Left lung (tissue), 10 donors: ENCODE data around the gene PRKN. TPM values are rescaled to one million over a fixed set of nuclear protein-coding genes. Genes with fewer than 3 reads are reported as not detected.

Experiments used
- ATAC-seq: fragments of 200-7000 bp; cut with Tn5 transposase; one replicate; pipeline ENCODE4 v1.9.1; 2020; ENCODE audit warnings: moderate library complexity
- DNase-seq, 4 donors: peaks; one replicate each; pipeline ENCODE4 v3.0.0-alpha.2; 2013 to 2020
- H3K27ac ChIP-seq, 2 donors: fragments of 200-600 bp; sonication (generic) in 1 of 2; one replicate each; pipeline versions ENCODE4 v1.5.0 to v1.8.0; 2020 to 2021
- H3K27me3 ChIP-seq, 2 donors: fragments of 200-600 bp; sonication (generic) in 1 of 2; one replicate each; pipeline versions ENCODE4 v1.5.0 to v1.8.0; 2020 to 2021
- H3K36me3 ChIP-seq, 2 donors: fragments of 200-600 bp; sonication (generic) in 1 of 2; one replicate each; pipeline versions ENCODE4 v1.5.0 to v1.8.0; 2020 to 2021
- H3K4me1 ChIP-seq, 2 donors: fragments of 200-600 bp; one replicate each; pipeline ENCODE4 v1.8.0; 2021
- H3K4me3 ChIP-seq, 2 donors: fragments of 200-600 bp; sonication (generic) in 1 of 2; one replicate each; pipeline versions ENCODE4 v1.5.0 to v1.8.0; 2020 to 2021; ENCODE audit warnings: mild to moderate bottlenecking in 1 of 2
- H3K9me3 ChIP-seq, 2 donors: fragments of 200-600 bp; sonication (generic) in 1 of 2; one replicate each; pipeline versions ENCODE4 v1.5.0 to v1.8.0; 2020 to 2021
- CTCF ChIP-seq, 2 donors: fragments of 200-600 bp; sonication (generic) in 1 of 2; IDR thresholded peaks; one replicate each; pipeline versions ENCODE4 v1.5.0 to v1.8.0; 2021; ENCODE audit warnings: antibody characterized with exemption in 2 of 2
- intact Hi-C, 2 donors: fragments of 100-400 bp; cut with DNase I; formaldehyde crosslinking; loops; one replicate each; pipeline versions ENCODE4 v1.11.2 to v1.14.2; 2022
- polyA plus RNA-seq, 6 donors: library from polyadenylated mRNA; unstranded; fragments of 120-200 nt; gene quantifications; one replicate each; pipeline ENCODE4 v1.2.1, GENCODE V29; 2013; ENCODE audit not compliant: insufficient read length in 6 of 6
- total RNA-seq, 2 donors: library from RNA; stranded (reverse); fragmentation: NEBNext Ultra II Directional; extraction: Animal tissue kit (Norgen Biotek cat#: 25700); gene quantifications; one replicate each; pipeline ENCODE4 v1.2.1, GENCODE V29; 2021
- donor health status: DM: no; HTN: yes; CAD: no.
- donor health status: DM: no; HTN: no; CAD: no.

PRKN gene
- total and polyA plus RNA-seq, 8 donors: 1.9 to 4.3 (median 2.5) TPM

- no peak for TF ChIP-seq CTCF (IDR thresholded peaks at IDR 0.05)
- H3K4me3 ChIP-seq: no peak overlapping the region
- no peaks in the 10 kb centered on the region for H3K27me3 ChIP-seq
- H3K36me3 ChIP-seq: no peaks in the 10 kb centered on the region
- intact Hi-C loops: no loop called here
- DNase-seq (no peak), ATAC-seq (no peak)
- no peaks in the 10 kb centered on the region for H3K4me1 ChIP-seq
- H3K27ac ChIP-seq: no peak overlapping the region
- H3K9me3 ChIP-seq: peaks cover 0 to 3% of the 10 kb centered on the region in 2 donors
Observed at GRCh38 chr6:162770955-162771354, 43.4 kb upstream of the PRKN start.

GRCh38 chr6:162770136-162770535, 42.6 kb upstream of the PRKN start:
- TF ChIP-seq CTCF (IDR thresholded peaks at IDR 0.05): no peak
- Histone ChIP-seq H3K4me3 (no peak overlapping the region), H3K27me3 (no peaks in the 10 kb centered on the region), H3K9me3 (peaks cover 0 to 3% of the 10 kb centered on the region in 2 donors), H3K36me3 (no peaks in the 10 kb centered on the region), H3K27ac (no peak overlapping the region), H3K4me1 (no peaks in the 10 kb centered on the region)
- no peak for ATAC-seq
- intact Hi-C loops: no loop called here
- DNase-seq: no peak

GRCh38 chr6:162753775-162754174, 26.2 kb upstream of the PRKN start:
- Histone ChIP-seq H3K4me1 (no peaks in the 10 kb centered on the region), H3K36me3 (no peaks in the 10 kb centered on the region), H3K9me3 (no peaks in the 10 kb centered on the region), H3K27ac (no peak overlapping the region), H3K4me3 (no peak overlapping the region), H3K27me3 (no peaks in the 10 kb centered on the region)
- TF ChIP-seq CTCF (IDR thresholded peaks at IDR 0.05): no peak
- intact Hi-C loops: no loop called here
- DNase-seq: no peak
- ATAC-seq: no peak

GRCh38 chr6:162751211-162751859, 23.8 kb upstream of the PRKN start:
- DNase-seq (no peak), ATAC-seq (no peak)
- no peaks in the 10 kb centered on the region for H3K9me3 ChIP-seq
- no peaks in the 10 kb centered on the region for H3K4me1 ChIP-seq
- no peak overlapping the region for H3K4me3 ChIP-seq
- H3K27me3 ChIP-seq: no peaks in the 10 kb centered on the region
- H3K36me3 ChIP-seq: no peaks in the 10 kb centered on the region
- H3K27ac ChIP-seq: no peak overlapping the region
- intact Hi-C loops: no loop called here
- no peak for TF ChIP-seq CTCF (IDR thresholded peaks at IDR 0.05)

- no peak for TF ChIP-seq CTCF (IDR thresholded peaks at IDR 0.05)
- H3K4me3 ChIP-seq: no peak overlapping the region
- H3K36me3 ChIP-seq: no peaks in the 10 kb centered on the region
- no peak overlapping the region for H3K27ac ChIP-seq
- intact Hi-C loops: no loop called here
- DNase-seq (no peak), ATAC-seq (peak; percentile 75)
- no peaks in the 10 kb centered on the region for H3K4me1 ChIP-seq
- H3K9me3 ChIP-seq: no peaks in the 10 kb centered on the region
- no peaks in the 10 kb centered on the region for H3K27me3 ChIP-seq
Observed at GRCh38 chr6:162750776-162751175, 23.2 kb upstream of the PRKN start.
